A673 (cell line): ENCODE data around the gene SIK3. TPM values are rescaled to one million over a fixed set of nuclear protein-coding genes. Genes with fewer than 3 reads are reported as not detected.
"Not testable (repeated sequence)": the region's sequence is repeated elsewhere in the genome, so short reads cannot be mapped to it uniquely, and the experiment has no call there.

Experiments
- BruUV-seq: library from RNA; stranded (reverse); fragments of 400-500 nt; replicated peaks from 2 replicates; lab custom pipeline; 2021; lab: Mats Ljungman, UMichigan
- CTCF ChIA-PET: fragments of 300-600 bp; sonication (Branson Sonifier 250); formaldehyde crosslinking; loops from one replicate; lab custom pipeline; 2022; ENCODE audit warnings: antibody characterized with exemption; lab: Charles Lee
- POLR2A ChIA-PET: fragments of 300-600 bp; sonication (Branson Sonifier 250); formaldehyde crosslinking; loops from one replicate; lab custom pipeline; 2022; ENCODE audit warnings: antibody characterized with exemption; ENCODE audit not compliant: low non-redundant PET; lab: Charles Lee
- DNase-seq: peaks from one replicate; pipeline ENCODE4 v3.0.0-alpha.2; 2015; ENCODE audit warnings: low spot score
- H3K27ac ChIP-seq: fragments of 200-600 bp; sonication (generic); 2 replicates; pipeline ENCODE4 v1.5.1; 2016; ENCODE audit warnings: mixed run types, low read depth, mild to moderate bottlenecking, mixed read lengths, antibody characterized with exemption, low read length; ENCODE audit not compliant: poor library complexity, severe bottlenecking
- H3K27me3 ChIP-seq: fragments of 200-600 bp; sonication (generic); replicated peaks from 2 replicates; pipeline ENCODE4 v1.6.1; 2017; ENCODE audit warnings: mixed run types, low read depth, mild to moderate bottlenecking, mixed read lengths, antibody characterized with exemption, low read length; ENCODE audit not compliant: insufficient read depth, poor library complexity
- H3K36me3 ChIP-seq: fragments of 200-600 bp; sonication (generic); 2 replicates; pipeline ENCODE4 v1.6.1; 2016; ENCODE audit warnings: mixed run types, mild to moderate bottlenecking, mixed read lengths, antibody characterized with exemption, low read length; ENCODE audit not compliant: insufficient read depth, poor library complexity, severe bottlenecking
- H3K4me1 ChIP-seq: fragments of 200-600 bp; sonication (generic); 2 replicates; pipeline ENCODE4 v1.6.1; 2017; ENCODE audit warnings: mixed run types, mild to moderate bottlenecking, mixed read lengths, antibody characterized with exemption, low read length; ENCODE audit not compliant: insufficient read depth, poor library complexity, severe bottlenecking
- H3K4me3 ChIP-seq: fragments of 200-600 bp; sonication (generic); 2 replicates; pipeline ENCODE4 v1.5.1; 2016; ENCODE audit warnings: low read depth, mixed run types, mild to moderate bottlenecking, mixed read lengths, low read length; ENCODE audit not compliant: poor library complexity, severe bottlenecking
- H3K9me3 ChIP-seq: fragments of 200-600 bp; sonication (generic); 2 replicates; pipeline ENCODE4 v1.6.1; 2016; ENCODE audit warnings: mixed run types, low read depth, mild to moderate bottlenecking, mixed read lengths, antibody characterized with exemption, low read length; ENCODE audit not compliant: poor library complexity, severe bottlenecking
- EZH2 ChIP-seq: fragments of 200-600 bp; sonication (generic); IDR thresholded peaks from 2 replicates; pipeline ENCODE4 v1.6.1; 2017; ENCODE audit warnings: borderline replicate concordance, low read depth, mild to moderate bottlenecking, mixed read lengths, antibody characterized with exemption, low read length; ENCODE audit not compliant: poor library complexity, severe bottlenecking
- intact Hi-C: fragments of 100-400 bp; cut with micrococcal nuclease; formaldehyde crosslinking; loops from one replicate; pipeline ENCODE4 v1.10.0; 2022; ENCODE audit not compliant: unreplicated experiment
- total RNA-seq: library from RNA; stranded (reverse); gene quantifications from 2 replicates; pipeline ENCODE4 v1.2.3, GENCODE V29; 2021
- TF ChIP-seq, protein P1 (sequence below): fragments of 300-800, 200-600 bp; sonication (generic); conservative IDR thresholded peaks from 2 replicates; pipeline ENCODE4 v1.5.1; 2017; ENCODE audit warnings: low read depth, mild to moderate bottlenecking, antibody characterized with exemption, low read length, moderate library complexity, mixed read lengths

SIK3 gene
- total RNA-seq, 1 experiment from 2014 or later: 81.7 TPM

DNA sequence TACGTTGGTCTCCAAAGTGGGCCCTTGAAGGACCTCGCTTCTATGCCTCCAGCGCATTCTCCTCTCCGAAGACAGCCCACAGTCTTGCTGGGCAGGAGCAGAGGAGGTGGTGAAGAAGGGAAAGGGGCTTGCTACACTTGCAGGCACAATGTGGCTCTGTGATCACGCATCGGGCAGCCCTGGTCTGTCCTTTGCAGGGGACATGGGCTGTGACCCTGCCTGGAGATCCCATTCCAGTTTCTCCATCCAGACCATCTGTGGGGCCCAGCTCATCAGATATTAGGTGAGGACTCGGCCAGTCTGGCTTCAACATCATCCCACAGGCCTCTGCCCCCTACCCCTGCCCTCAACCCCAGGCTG is 261.6 kb downstream of the SIK3 start:
- TF ChIP-seq, protein P1, sequence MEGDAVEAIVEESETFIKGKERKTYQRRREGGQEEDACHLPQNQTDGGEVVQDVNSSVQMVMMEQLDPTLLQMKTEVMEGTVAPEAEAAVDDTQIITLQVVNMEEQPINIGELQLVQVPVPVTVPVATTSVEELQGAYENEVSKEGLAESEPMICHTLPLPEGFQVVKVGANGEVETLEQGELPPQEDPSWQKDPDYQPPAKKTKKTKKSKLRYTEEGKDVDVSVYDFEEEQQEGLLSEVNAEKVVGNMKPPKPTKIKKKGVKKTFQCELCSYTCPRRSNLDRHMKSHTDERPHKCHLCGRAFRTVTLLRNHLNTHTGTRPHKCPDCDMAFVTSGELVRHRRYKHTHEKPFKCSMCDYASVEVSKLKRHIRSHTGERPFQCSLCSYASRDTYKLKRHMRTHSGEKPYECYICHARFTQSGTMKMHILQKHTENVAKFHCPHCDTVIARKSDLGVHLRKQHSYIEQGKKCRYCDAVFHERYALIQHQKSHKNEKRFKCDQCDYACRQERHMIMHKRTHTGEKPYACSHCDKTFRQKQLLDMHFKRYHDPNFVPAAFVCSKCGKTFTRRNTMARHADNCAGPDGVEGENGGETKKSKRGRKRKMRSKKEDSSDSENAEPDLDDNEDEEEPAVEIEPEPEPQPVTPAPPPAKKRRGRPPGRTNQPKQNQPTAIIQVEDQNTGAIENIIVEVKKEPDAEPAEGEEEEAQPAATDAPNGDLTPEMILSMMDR: no peak
- TF ChIP-seq EZH2: no peak
- Histone ChIP-seq H3K4me1 (peaks cover 6% of the 10 kb centered on the region), H3K27ac (no peak overlapping the region), H3K9me3 (no peaks in the 10 kb centered on the region), H3K27me3 (no peaks in the 10 kb centered on the region), H3K36me3 (no peaks in the 10 kb centered on the region), H3K4me3 (no peak overlapping the region)
- CTCF ChIA-PET: interaction anchor here (0.9 to 1.6 kb wide), 7 partner anchors 12 to 390 kb away, joined by 3 to 56 read pairs (median 5); partner anchors contain the start of genes APOA5 and ZPR1
- no peak for DNase-seq
- no TSS peak for BruUV-seq
- POLR2A ChIA-PET: interaction anchor here (0.5 kb wide), 1 partner anchor 239 kb away, joined by 5 read pairs; no protein-coding TSS in a partner anchor
- intact Hi-C loops: loop anchor here (1.0 kb wide), 1 partner anchor 45 kb away; the partner anchor contains the start of gene APOA5

DNA sequence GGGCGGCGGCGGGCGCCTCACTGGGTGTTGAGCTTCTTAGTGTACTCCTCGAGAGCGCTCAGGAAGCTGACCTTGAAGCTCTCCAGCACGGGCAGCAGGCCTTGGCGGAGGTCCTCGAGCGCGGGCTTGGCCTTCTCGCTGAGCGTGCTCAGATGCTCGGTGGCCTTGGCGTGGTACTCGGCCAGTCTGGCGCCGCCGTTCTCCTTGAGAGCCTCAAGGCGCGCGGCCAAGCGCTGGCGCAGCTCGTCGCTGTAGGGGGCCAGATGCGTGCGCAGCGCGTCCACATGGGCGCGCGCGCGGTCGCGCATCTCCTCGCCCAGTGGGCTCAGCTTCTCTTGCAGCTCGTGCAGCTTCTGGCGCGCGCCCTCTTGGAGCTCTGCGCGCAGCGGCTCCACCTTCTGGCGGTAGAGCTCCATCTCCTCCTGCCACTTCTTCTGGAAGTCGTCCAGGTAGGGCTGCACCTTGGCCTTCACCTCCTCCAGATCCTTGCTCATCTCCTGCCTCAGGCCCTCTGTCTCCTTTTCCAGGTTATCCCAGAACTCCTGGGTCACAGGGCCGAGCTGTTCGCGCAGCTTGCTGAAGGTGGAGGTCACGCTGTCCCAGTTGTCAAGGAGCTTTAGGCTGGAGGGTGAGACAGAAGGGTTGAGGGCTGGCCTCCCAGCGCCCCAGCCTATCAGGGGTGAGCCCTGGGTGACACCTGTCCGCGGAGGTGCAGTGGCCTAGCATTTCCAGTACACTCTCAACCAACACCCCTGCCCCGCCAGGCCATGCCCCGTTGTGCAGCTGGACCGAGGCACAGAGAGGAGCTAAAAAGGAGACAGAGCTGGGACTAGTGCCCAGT is 262.2 kb downstream of the SIK3 start:
- peak; percentile 98 for DNase-seq
- H3K27me3 ChIP-seq: no peaks in the 10 kb centered on the region
- CTCF ChIA-PET: interaction anchor here (0.7 to 1.6 kb wide), 11 partner anchors 12 to 391 kb away, joined by 3 to 56 read pairs (median 4); partner anchors contain the start of genes APOA5, PAFAH1B2 and ZPR1
- H3K4me1 ChIP-seq: peaks cover 6% of the 10 kb centered on the region
- peak overlapping the region; percentile 5 for H3K27ac ChIP-seq
- intact Hi-C loops: loop anchor here (1.0 kb wide), 1 partner anchor 45 kb away; the partner anchor contains the start of gene APOA5
- POLR2A ChIA-PET: interaction anchor here (0.5 to 0.7 kb wide), 4 partner anchors 240 to 492 kb away, joined by 3 to 7 read pairs (median 4); partner anchors contain the start of gene CEP164
- H3K4me3 ChIP-seq: peak overlapping the region; percentile 42
- no peak for TF ChIP-seq EZH2
- TF ChIP-seq, protein P1: peak; percentile 95
- BruUV-seq: no TSS peak
- no peaks in the 10 kb centered on the region for H3K36me3 ChIP-seq
- no peaks in the 10 kb centered on the region for H3K9me3 ChIP-seq

DNA sequence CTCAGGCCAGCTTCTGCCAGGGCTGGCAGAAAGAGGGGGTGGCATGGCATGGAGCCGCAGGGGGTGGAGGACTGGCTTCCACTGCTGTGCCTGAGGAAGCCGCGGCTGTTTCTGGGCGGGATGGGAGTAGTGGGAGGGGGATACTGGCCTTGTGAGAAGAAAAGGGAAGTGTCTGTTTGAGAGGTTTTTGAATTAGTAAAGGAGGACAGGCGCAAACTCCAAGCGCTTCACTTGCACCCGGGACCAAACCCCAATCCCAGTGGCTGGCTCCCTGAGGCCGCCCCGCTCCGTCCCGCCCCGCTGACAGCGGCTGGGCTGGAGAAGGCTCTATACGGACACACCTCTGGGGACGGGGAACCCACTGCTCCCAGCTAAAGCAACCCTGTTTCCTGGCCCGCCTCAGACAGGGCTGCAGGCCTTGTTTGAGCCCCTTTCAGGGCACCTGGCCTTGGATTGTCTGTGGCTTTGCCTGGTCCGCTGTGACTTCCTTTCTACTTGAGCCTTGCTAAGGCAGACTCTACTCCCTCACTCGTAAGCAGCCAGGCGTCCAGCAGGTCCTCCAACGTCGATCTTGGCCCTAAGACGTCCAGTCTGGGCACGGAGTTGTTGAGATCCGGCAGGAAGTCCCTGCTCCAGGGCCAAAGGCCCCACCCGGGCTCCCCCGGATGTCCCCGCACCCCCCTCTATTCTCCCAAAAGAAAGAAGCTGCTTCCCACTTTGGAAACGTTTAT is 263.0 kb downstream of the SIK3 start:
- Histone ChIP-seq H3K9me3 (no peaks in the 10 kb centered on the region), H3K36me3 (no peaks in the 10 kb centered on the region), H3K27ac (peak overlapping the region; percentile 5), H3K4me1 (peaks cover 6% of the 10 kb centered on the region), H3K27me3 (no peaks in the 10 kb centered on the region), H3K4me3 (peak overlapping the region; percentile 42)
- POLR2A ChIA-PET: interaction anchor here (0.5 to 0.7 kb wide), 3 partner anchors 304 to 493 kb away, joined by 3 to 7 read pairs (median 3); partner anchors contain the start of gene CEP164
- TF ChIP-seq, protein P1: no peak
- no peak for TF ChIP-seq EZH2
- DNase-seq: no peak
- BruUV-seq: no TSS peak
- CTCF ChIA-PET: interaction anchor here (0.7 to 1.6 kb wide), 10 partner anchors 13 to 392 kb away, joined by 3 to 56 read pairs (median 4); partner anchors contain the start of genes APOA5, PAFAH1B2 and ZPR1
- intact Hi-C loops: no loop called here

DNA sequence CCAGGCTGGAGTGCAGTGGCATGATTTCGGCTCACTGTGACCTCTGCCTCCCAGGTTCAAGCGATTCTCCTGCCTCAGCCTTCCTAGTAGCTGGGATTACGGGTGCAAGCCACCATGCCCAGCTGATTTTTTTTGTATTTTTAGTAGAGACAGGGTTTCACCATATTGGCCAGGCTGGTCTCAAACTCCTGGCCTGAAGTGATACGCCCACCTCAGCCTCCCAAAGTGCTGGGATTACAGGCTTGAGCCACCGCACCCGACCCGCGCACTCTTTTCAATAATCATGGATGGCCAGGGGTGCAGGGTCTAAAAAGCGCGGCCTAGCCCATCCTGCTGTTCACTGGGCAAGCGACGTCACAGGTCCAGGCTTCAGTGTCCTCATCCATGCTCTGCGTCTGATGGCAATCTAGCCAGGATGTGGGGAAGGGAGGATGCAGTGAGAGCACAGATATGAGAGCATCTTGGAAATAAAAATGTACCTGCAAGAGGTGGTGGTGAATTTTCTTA is 263.6 kb downstream of the SIK3 start:
- ChIA-PET CTCF (interaction anchor here (0.6 kb wide), 1 partner anchor 10 kb away, joined by 4 read pairs; no protein-coding TSS in a partner anchor), POLR2A (interaction anchor here (0.6 kb wide), 1 partner anchor 36 kb away, joined by 3 read pairs; no protein-coding TSS in a partner anchor)
- H3K27ac ChIP-seq, H3K4me3 ChIP-seq, H3K9me3 ChIP-seq, H3K27me3 ChIP-seq, H3K36me3 ChIP-seq, intact Hi-C loops, H3K4me1 ChIP-seq, BruUV-seq, DNase-seq: not testable (repeated sequence)
